ENCODE results near the gene ADIPOQ. TPM values are rescaled to one million over a fixed set of nuclear protein-coding genes. Genes with fewer than 3 reads are reported as not detected.

Gene ADIPOQ
- total and polyA plus RNA-seq, 2 of the 13 experiments (the other 11 are each of a cell fraction or from before 2014, with no cell fraction given): not detected

DNA sequence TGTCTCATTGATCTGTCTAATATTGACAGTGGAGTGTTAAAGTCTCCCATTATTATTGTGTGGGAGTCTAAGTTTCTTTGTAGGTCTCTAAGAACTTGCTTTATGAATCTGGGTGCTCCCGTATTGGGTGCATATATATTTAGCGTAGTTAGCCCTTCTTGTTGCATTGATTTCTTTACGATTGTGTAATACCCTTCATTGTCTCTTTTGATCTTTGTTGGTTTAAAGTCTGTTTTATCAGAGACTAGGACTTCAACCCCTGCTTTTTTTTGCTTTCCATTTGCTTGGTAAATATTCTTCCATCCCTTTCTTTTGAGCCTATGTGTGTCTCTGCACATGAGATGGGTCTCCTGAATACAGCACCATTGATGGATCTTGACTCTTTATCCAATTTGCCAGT is 64.6 kb downstream of the ADIPOQ start (continued):
- TF ChIP-seq ARNT2 (CRISPR knock-in tag; IDR thresholded peaks at IDR 0.05; ENCODE audit: low read depth) (0 out of 2 replicates have a peak, but pooled peaks have one; percentile 28), HDAC2 (CRISPR knock-in tag; IDR thresholded peaks at IDR 0.05) (peak; percentile 89), ZNF331 (CRISPR knock-in tag; IDR thresholded peaks at IDR 0.05) (peak; percentile 70; the same call in 1 of the 2 replicates), ATF7-NPFF (CRISPR knock-in tag; IDR thresholded peaks at IDR 0.05; ENCODE audit: low read depth) (0 out of 2 replicates have a peak, but pooled peaks have one; percentile 37), ZNF124 (CRISPR knock-in tag; IDR thresholded peaks at IDR 0.05) (0 out of 2 replicates have a peak, but pooled peaks have one; percentile 57), ZBTB7B (CRISPR knock-in tag; IDR thresholded peaks at IDR 0.05) (0 out of 2 replicates have a peak, but pooled peaks have one; percentile 42), MIER3 (CRISPR knock-in tag; IDR thresholded peaks at IDR 0.05; ENCODE audit: borderline replicate concordance) (peak; percentile 88; the same call in 1 of the 2 replicates), FOXK1 (CRISPR knock-in tag; IDR thresholded peaks at IDR 0.05; ENCODE audit: borderline replicate concordance, low read depth) (peak; percentile 70; the same call in 1 of the 2 replicates), PHF21A (CRISPR knock-in tag; IDR thresholded peaks at IDR 0.05) (peak; percentile 64; the same call in 1 of the 2 replicates), REPIN1 (CRISPR knock-in tag; IDR thresholded peaks at IDR 0.05; ENCODE audit: borderline replicate concordance, low read depth) (peak; percentile 67; the same call in 1 of the 2 replicates), ZNF24 (IDR thresholded peaks at IDR 0.05) (peak; percentile 71), NCOA2 (CRISPR knock-in tag; IDR thresholded peaks at IDR 0.05) (peak; percentile 91)
- TF ChIP-seq, protein P1, sequence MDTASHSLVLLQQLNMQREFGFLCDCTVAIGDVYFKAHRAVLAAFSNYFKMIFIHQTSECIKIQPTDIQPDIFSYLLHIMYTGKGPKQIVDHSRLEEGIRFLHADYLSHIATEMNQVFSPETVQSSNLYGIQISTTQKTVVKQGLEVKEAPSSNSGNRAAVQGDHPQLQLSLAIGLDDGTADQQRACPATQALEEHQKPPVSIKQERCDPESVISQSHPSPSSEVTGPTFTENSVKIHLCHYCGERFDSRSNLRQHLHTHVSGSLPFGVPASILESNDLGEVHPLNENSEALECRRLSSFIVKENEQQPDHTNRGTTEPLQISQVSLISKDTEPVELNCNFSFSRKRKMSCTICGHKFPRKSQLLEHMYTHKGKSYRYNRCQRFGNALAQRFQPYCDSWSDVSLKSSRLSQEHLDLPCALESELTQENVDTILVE (CRISPR knock-in tag; IDR thresholded peaks at IDR 0.05): peak; percentile 60; the same call in 1 of the 2 replicates
- TF ChIP-seq, protein P2, sequence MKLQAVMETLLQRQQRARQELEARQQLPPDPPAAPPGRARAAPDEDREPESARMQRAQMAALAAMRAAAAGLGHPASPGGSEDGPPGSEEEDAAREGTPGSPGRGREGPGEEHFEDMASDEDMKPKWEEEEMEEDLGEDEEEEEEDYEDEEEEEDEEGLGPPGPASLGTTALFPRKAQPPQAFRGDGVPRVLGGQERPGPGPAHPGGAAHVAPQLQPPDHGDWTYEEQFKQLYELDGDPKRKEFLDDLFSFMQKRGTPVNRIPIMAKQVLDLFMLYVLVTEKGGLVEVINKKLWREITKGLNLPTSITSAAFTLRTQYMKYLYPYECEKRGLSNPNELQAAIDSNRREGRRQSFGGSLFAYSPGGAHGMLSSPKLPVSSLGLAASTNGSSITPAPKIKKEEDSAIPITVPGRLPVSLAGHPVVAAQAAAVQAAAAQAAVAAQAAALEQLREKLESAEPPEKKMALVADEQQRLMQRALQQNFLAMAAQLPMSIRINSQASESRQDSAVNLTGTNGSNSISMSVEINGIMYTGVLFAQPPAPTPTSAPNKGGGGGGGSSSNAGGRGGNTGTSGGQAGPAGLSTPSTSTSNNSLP (IDR thresholded peaks at IDR 0.05; ENCODE audit: low read depth, low read length): peak; percentile 62; the same call in 1 of the 2 replicates

Other genes with a start within 250 kb of the ADIPOQ start
- 916 and 2,043 TPM in 2 replicates for gene AHSG, start 229.7 kb upstream of the ADIPOQ start, total RNA-seq (2016; rRNA removed; fragmentation: Illumina TruSeq; extraction: Trizol)
- gene AHSG, start 229.7 kb upstream of the ADIPOQ start, polyA plus RNA-seq (2011; rRNA removed): 19,152 and 25,909 TPM in 2 replicates
- 1.3 and 2.1 TPM in 2 replicates for gene FETUB, start 202.3 kb upstream of the ADIPOQ start, total RNA-seq (2016; rRNA removed; fragmentation: Illumina TruSeq; extraction: Trizol)
- 3.1 and 4.4 TPM in 2 replicates for gene FETUB, start 202.3 kb upstream of the ADIPOQ start, polyA plus RNA-seq (2011; rRNA removed)
- gene HRG, start 176.7 kb upstream of the ADIPOQ start, total RNA-seq (2016; rRNA removed; fragmentation: Illumina TruSeq; extraction: Trizol): 0.11 TPM in 1 of 2 replicates, not detected in the other
- 0.09 and 0.12 TPM in 2 replicates for gene HRG, start 176.7 kb upstream of the ADIPOQ start, polyA plus RNA-seq (2011; rRNA removed)
- gene KNG1, start 125.4 kb upstream of the ADIPOQ start, total RNA-seq (2016; rRNA removed; fragmentation: Illumina TruSeq; extraction: Trizol): 3.5 and 7.0 TPM in 2 replicates
- 6.5 and 8.1 TPM in 2 replicates for gene KNG1, start 125.4 kb upstream of the ADIPOQ start, polyA plus RNA-seq (2011; rRNA removed)
- gene EIF4A2, start 59.1 kb upstream of the ADIPOQ start, total RNA-seq (2016; rRNA removed; fragmentation: Illumina TruSeq; extraction: Trizol): 446 and 480 TPM in 2 replicates
- 475 and 596 TPM in 2 replicates for gene EIF4A2, start 59.1 kb upstream of the ADIPOQ start, polyA plus RNA-seq (2011; rRNA removed)
- gene RFC4, start 36.2 kb upstream of the ADIPOQ start, total RNA-seq (2016; rRNA removed; fragmentation: Illumina TruSeq; extraction: Trizol): 103 and 109 TPM in 2 replicates
- gene RFC4, start 36.2 kb upstream of the ADIPOQ start, polyA plus RNA-seq (2011; rRNA removed): 15.1 and 18.5 TPM in 2 replicates
- 62.1 and 79.9 TPM in 2 replicates for gene ST6GAL1, start 87.8 kb downstream of the ADIPOQ start, total RNA-seq (2016; rRNA removed; fragmentation: Illumina TruSeq; extraction: Trizol)
- 163 and 164 TPM in 2 replicates for gene ST6GAL1, start 87.8 kb downstream of the ADIPOQ start, polyA plus RNA-seq (2011; rRNA removed)